K562 (cell line): ENCODE data around the gene GRIPAP1. TPM values are rescaled to one million over a fixed set of nuclear protein-coding genes. Genes with fewer than 3 reads are reported as not detected.

Source experiments
- ARID2 ChIP-seq: fragments of 450-650 bp; IDR thresholded peaks from 2 replicates; pipeline ENCODE4 v1.6.1; 2017; ENCODE audit warnings: antibody characterized with exemption, mild to moderate bottlenecking
- CTCFL ChIP-seq: IDR thresholded peaks from 2 replicates; pipeline ENCODE4 v1.6.1; 2011; ENCODE audit warnings: borderline replicate concordance, low read depth, mild to moderate bottlenecking, moderate library complexity, low read length; ENCODE audit not compliant: insufficient read depth, poor library complexity, severe bottlenecking
- FOXK2 ChIP-seq, 2 experiments: fragments of 450-650 bp; IDR thresholded peaks in 1 of 2; conservative IDR thresholded peaks in 1 of 2; 2 replicates each; pipeline ENCODE4 v1.6.1; 2016; ENCODE audit warnings: low read depth in 2 of 2, mild to moderate bottlenecking in 1 of 2
- ID3 ChIP-seq, 2 experiments: fragments of 250-450 bp in 1 of 2; fragments of 450-650 bp in 1 of 2; sonication (Bioruptor Pico) in 1 of 2; IDR thresholded peaks; 2 replicates each; pipeline versions ENCODE4 v1.6.1 to v1.8.0; 2016 to 2021; ENCODE audit warnings: mild to moderate bottlenecking in 2 of 2, moderate library complexity in 2 of 2, missing compliant biosample characterization in 1 of 2, missing genetic modification characterization in 1 of 2
- PHB2 ChIP-seq: fragments of 450-650 bp; IDR thresholded peaks from 2 replicates; pipeline ENCODE4 v1.6.1; 2017; ENCODE audit warnings: low read depth
- RAD21 ChIP-seq, 2 experiments: fragments of 250-450 bp in 1 of 2; fragments of 450-650 bp in 1 of 2; sonication (Bioruptor Pico) in 1 of 2; formaldehyde crosslinking in 1 of 2; IDR thresholded peaks in 1 of 2; conservative IDR thresholded peaks in 1 of 2; 2 replicates each; pipeline versions ENCODE4 v1.4.0 to v1.8.0; 2020 to 2022; ENCODE audit warnings: mild to moderate bottlenecking in 2 of 2, moderate library complexity in 1 of 2
- SMARCA4 ChIP-seq: fragments of 450-650 bp; IDR thresholded peaks from 2 replicates; pipeline ENCODE4 v1.6.1; 2016
- SOX6 ChIP-seq: fragments of 450-650 bp; IDR thresholded peaks from 2 replicates; pipeline ENCODE4 v1.6.1; 2014; ENCODE audit warnings: mild to moderate bottlenecking
- ZNF436 ChIP-seq: fragments of 250-450, 450-650 bp; sonication (Bioruptor Pico); formaldehyde crosslinking; IDR thresholded peaks from 2 replicates; pipeline ENCODE4 v1.7.0; 2020; ENCODE audit warnings: mild to moderate bottlenecking
- ZSCAN29 ChIP-seq: fragments of 450-650 bp; IDR thresholded peaks from 2 replicates; pipeline ENCODE4 v1.6.1; 2017
- polyA plus RNA-seq, 8 experiments: library from polyadenylated mRNA; depleted of rRNA in 4 of 8; stranded (reverse) in 5 of 8; unstranded in 3 of 8; fragments of >200 nt; fragmentation: Nextera tagmentation in 2 of 8; fragmentation: Illumina TruSeq in 1 of 8; extraction: Ambion mirVana in 2 of 8; extraction: Trizol in 1 of 8; gene quantifications; 2 replicates each; pipeline versions ENCODE4 v1.2.1 to v1.2.3, GENCODE V29; 2011 to 2014; ENCODE audit warnings: inconsistent platforms in 1 of 8, missing spikeins in 1 of 8
- total RNA-seq, 7 experiments: library from RNA; depleted of rRNA in 6 of 7; stranded (reverse); fragments of >200 nt in 6 of 7; fragmentation: Illumina TruSeq in 2 of 7; extraction: Trizol in 2 of 7; gene quantifications; 2 replicates each; pipeline versions ENCODE4 v1.2.1 to v1.2.3, GENCODE V29; 2011 to 2021; ENCODE audit warnings: low replicate concordance in 1 of 7

GRIPAP1 gene
- total and polyA plus RNA-seq, 9 of the 15 experiments (the other 6 are each of a cell fraction or from before 2014, with no cell fraction given): 4.1 to 41.6 (median 24.0) TPM

- TF ChIP-seq FOXK2 (conservative IDR thresholded peaks at IDR 0.05 in 1 of 2, IDR thresholded peaks at IDR 0.05 in 1 of 2; ENCODE audit: low read depth in 2 of 2): peak in 1 of 2 experiments; percentile 50; a peak in 1 of 4 replicates
- TF ChIP-seq SMARCA4: 0 out of 2 replicates have a peak, but pooled peaks have one; percentile 21
- no peak for TF ChIP-seq ID3 (CRISPR knock-in tag; IDR thresholded peaks at IDR 0.05)
- TF ChIP-seq ID3 (tag; IDR thresholded peaks at IDR 0.05): no peak
- no peak for TF ChIP-seq ZSCAN29
- TF ChIP-seq RAD21 (CRISPR knock-in tag; conservative IDR thresholded peaks at IDR 0.05 in 1 of 2, IDR thresholded peaks at IDR 0.05 in 1 of 2): peak; percentile 72 to 76
- TF ChIP-seq CTCFL: peak; percentile 36
- TF ChIP-seq SOX6: 0 out of 2 replicates have a peak, but pooled peaks have one; percentile 12
- 0 out of 2 replicates have a peak, but pooled peaks have one; percentile 10 for TF ChIP-seq ARID2
- no peak for TF ChIP-seq PHB2
- no peak for TF ChIP-seq ZNF436 (CRISPR knock-in tag)
Observed at GRCh38 chrX:48945517-48946348, 56.3 kb downstream of the GRIPAP1 start (continued).
